D341Med (cell line): ENCODE results near the gene PTPRO.

ENCODE experiments used
- DNase-seq: peaks from one replicate; pipeline ENCODE4 v3.0.0; 2012; ENCODE audit warnings: low spot score

PTPRO gene

DNA sequence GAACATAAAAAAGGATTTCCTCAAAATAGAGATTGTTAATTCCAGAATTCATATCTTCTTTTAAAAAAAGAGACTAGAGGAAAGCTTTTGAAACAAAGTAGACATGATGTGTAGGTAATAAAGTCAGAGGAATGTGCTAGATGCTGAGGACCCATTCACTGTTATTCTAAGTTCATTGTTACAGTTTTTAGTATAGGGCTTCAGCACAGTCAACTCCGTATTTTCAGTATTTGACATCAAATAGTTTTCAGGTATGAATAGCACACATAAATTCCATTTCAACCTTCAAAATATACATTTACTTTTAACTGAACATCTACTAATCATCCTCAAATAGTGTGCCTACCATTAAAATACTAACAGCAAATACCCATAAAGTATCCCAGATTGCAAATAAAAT is 239.1 kb downstream of the PTPRO start:
- no peak for DNase-seq

DNA sequence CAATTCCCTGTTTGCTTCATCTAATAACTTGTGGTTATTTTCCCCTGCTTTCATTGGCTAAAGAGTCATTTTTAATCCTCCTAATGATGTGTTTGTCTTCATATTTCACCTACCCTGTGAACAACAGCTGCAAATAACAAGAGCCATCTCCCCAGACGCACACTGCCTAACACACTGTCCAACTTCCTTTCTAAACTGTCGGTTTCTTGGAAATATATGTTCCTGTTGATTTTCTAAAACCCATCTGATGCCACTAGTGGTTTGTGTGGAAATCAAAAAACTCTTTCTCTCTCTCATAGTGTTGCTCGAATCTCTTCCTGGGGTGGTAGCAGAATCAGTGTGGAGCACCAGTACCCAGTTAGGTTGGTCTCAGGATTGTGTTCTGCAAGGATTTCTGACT is 240.0 kb downstream of the PTPRO start:
- no peak for DNase-seq

DNA sequence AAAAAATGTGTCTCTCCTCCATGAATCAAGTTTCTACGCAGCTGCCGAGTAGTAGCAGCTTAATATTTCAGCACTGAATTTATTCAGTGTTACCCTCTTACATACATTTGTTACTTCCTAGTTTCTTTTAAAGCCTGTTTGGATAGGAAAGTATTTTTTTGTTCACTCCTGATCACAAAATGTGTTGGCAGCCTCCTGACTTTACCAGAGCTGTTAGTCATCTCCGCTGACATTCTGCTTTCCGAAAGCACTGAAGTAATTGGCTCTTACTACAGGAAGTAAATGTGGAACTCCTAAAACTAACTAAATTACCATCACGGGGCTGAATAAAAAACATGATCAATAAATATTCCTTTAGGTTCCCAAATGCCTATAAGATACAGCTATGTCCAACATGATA is 241.4 kb downstream of the PTPRO start:
- DNase-seq: no peak

DNA sequence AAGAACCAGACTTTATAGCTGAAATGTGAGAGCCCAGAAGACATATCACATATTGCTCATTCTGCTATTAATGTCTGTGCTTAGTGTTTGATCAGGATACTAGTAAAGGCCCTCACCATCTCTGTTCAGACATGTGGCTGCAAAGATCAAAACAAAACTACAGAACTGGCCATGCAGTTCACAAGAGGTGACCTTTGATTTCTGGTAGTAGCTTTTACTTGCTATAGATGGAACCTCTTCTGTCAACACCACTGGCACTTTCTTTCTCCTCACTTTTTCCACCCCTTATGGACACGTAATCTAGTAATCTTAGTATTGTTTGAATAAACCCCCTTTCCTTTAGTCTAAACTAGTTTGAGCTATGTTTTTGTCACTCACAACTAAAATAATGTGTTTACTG is 252.0 kb downstream of the PTPRO start:
- DNase-seq: no peak

DNA sequence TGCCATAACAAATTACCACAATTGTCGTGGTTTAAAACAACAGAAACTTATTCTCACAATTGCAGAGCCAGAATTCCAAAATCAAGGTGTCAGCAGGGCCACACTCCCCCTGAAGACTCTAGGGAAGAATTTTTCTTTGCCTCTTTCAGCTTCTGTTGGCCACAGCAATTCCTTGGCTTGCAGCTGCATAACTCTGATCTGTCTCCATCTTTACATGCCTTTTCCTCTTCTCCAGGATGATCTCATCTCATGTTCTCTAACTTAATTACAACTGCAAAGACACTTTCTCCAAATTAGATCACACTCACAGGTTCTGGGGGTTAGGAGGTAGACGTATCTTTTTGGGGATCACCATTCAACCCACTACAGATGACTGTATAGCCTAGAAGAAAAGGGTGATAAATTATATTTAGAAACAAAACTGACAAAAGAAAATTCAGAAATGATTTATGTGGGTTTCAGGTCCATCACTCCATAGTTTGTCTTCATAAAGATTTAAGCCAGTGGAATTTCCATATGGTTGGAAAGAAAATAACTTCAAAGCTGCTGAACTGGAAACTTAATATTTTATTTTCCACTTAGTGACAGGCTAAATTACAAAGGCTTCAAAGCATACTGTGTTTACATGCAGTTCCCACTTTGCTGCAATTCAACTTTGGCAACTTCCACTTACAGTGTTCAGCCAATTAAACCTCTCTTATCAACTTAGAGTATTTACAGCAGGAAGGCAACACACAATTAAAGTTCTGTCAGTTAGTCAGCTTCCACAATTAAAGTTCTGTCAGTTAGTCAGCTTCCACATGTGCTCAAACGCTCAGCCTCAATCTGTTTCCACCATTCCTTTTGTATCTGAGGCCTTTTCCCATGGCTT is 253.6 kb downstream of the PTPRO start:
- no peak for DNase-seq

DNA sequence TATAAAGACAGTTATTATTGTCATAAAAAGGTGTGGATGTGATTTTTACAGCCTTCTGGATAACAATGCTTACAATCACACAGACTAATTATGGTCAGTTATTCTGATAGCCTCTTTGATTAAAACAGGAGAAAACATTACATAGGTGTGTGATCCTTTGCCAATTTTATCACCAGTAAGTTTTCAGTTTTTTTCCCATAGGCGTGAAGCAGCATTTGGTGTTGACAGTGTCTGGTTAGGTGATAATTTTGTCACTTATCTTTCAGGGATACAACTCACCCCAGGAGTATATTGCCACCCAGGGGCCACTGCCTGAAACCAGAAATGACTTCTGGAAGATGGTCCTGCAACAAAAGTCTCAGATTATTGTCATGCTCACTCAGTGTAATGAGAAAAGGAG is 258.1 kb downstream of the PTPRO start:
- DNase-seq: peak; percentile 32

DNA sequence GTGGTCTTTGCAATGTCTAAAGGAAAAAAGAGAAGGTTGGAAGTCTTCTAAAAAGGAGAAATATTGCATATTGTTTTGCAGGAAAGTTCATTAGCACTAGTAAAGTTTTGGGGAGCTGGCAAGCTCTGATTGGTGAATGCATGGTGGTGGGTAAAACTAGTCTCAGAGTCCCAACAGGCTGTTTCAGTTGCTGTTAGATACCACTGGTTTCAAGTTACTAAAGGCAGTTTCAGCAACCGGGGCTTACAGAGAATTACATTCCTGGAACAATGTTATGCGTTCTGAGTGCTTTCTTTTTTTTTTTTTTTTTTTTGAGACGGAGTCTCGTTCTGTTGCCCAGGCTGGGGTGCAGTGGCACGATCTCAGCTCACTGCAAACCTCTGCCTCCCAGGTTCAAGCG is 258.7 kb downstream of the PTPRO start:
- DNase-seq: no peak

DNA sequence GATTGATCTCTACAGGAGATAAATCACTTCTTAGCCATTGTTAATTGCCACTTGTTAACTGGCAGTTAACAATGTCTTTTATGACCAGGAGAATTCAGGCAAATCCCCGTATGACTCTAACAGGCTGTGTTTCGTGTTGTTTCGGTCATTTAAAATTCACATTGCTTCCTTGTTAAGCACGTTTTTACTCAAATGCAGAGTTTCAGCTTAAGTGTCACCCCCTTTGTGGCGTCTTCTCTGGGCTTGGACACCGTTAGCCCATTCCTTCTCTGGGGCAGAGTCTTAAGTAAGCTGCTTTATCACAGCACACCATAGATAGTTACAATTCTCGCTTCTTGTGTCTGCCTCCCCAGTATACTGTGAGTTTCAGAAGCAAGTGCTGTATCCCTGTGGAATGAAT is 261.5 kb downstream of the PTPRO start:
- DNase-seq: no peak

DNA sequence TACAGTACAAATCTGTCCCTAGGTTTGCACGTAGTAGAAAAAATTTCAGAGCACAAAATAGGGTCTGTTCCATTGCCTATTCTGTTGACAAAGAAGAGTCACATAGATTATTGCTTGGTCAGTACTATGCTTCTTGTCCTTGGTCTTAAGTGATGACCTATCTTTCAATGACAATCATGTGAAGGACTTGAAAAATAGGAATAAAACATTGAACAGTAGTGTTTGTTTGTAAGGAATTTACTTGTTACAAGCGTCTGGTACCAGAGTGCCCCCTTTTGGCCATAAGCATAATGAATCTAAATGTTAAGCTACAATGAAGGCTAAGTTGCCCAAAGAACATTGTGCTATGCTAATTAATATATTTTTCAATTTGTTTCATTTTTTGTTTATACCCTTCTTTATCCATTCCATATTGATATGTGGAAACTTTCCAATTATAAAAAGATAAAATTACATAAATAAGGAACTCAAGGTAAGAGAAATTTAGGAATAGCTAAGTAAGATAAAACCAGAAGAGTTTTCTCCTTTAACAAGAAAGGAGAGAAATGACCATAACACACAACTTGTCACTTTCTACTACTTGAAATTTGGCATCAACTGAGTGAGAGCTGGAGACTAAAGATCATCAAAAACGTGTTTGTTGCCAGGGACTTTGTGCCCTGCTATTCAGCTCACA is 262.2 kb downstream of the PTPRO start:
- peak; percentile 38 for DNase-seq

DNA sequence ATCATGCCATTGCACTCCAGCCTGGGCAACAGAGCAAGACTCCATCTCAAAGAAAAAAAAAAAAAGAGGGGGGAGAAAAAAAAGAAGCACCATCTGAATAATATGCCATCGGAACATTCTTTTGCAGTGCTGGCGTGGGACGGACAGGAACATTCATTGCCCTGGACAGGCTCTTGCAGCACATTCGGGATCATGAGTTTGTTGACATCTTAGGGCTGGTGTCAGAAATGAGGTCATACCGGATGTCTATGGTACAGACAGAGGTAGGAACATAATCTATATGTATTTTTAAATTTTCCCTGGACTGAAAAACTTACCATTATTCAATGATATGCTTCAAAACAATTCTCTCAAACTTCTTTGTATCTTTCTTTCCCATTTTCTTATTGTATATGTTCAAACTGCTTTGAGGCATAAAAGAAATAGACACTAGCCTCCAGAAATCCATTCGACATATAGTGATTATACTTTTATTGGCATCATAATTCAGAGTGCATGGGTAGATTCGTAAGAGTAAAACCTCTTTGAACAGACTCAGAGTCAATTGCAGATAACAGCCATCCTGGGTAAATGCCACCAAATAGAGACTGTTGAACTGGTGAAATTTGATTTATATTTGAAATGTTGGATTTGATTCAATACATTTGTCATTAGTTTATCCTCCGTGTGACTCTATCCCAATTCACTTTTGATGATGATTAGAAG is 267.2 kb downstream of the PTPRO start:
- no peak for DNase-seq

DNA sequence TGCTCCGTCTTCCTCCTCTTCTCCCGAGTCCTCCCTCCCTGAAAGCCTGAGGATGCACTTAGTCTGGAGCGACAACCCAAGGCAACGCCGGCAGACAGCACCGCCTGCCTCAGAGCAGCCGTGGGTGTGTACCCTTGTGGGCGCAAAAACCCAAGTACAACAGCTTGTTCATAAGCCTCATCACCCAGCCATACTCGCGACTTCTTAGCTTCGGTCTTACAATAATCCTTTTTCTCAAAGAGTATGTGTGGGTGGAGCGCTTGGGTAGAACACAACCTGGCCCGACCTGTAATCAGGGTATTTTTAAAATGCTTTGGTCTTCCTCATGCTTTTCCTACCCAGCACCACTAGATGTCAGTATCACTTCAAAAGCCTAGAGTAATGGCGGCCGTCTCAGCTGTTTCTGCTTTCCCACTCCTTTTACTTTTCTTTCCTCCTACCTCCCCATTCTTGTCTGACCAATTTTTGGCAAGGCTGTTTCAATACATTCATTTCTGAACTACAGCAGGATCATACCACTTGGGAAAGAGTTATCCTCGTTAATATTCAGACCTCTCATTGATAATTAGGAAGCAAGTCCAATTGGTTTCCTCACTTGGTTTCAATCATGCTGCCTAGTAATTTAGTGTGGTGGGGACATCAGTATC is 268.0 kb downstream of the PTPRO start:
- peak; percentile 82 for DNase-seq

DNA sequence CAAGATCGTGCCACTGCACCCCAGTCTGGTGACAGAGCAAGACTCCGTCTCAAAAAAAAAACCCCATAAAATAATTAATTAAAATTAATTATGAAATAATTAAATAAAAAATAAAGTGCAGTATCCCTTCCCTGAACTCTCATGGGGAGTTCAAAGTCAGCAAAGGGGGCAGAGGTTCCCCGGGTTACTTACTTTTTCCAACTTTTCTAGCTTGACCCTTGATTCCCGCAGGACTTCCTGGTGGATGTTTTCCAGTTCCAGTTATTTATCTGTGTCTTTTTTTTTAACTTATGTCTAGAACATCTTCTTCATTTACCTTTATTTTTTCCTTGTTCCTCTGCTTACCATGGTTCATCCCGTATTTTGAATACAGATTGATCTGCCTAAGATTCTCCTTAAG is 269.5 kb downstream of the PTPRO start:
- no peak for DNase-seq

DNA sequence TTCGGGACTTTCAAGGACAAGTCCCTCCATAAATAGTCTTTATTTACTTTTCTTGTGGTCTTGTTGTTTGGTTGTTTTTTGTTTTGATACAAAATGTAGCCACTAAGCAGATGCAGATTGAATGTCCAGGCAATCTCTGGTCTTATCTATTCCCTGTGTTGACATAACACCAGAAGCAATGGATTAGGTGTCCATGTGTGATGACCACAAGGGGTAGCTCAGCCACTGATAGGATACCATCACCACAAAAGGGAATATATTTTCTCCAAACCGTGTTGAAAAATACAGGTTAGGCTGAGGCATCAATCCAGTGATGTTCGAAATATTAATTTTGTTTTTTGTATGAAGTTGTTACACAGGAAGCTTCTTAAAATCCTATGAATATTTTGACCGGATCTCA is 270.6 kb downstream of the PTPRO start:
- DNase-seq: no peak

DNA sequence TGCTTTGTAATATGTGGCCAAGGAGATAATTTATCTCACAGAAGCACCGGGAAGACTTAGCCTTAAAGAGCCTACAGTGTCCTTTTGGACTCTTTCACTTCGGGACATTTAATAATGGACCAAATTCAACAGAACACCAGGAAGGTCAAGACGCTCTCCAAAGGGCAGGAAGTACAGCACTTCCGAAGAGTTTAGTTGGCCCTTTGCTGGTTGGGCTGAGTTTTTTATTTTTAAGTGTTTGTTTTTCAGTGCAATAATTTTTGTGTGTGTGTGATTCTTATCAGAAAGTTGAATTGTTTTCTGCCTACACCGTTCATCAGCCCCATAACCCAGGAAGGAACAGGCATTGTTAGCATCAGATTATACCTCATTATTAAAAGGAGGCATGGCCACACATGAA is 273.9 kb downstream of the PTPRO start:
- DNase-seq: no peak

DNA sequence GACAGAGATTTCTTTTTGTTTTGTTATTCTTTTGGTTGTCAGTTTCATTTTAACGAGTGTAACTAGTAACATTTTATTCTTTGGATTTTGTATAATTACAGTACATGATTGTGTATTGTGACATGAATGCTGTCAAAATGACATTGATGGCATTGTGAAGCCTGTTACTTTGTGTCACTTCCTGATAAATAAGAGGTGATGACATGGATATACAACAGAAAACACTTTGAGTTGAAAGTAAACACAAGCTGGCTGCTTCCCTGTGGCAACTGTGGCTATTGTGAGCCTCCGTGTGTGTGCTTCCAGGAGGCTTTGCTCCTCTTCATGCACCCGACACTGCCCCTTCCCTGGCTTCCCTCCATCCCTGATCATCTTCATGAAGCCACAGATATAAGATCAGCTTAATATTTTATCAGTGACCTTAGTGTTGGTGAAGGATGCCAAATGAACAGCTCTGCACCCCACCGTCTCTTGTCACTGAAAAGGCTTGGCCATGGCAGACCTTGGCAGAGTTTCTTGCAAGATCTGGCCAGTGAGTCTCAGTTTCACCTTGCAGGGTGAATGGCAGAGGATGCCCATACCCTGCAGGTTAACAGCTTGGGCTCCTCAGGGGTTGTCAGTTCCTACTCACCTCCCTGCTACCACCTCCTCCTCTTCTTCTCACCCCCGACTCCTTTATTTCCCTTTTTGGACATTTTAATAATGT is 275.0 kb downstream of the PTPRO start:
- no peak for DNase-seq

DNA sequence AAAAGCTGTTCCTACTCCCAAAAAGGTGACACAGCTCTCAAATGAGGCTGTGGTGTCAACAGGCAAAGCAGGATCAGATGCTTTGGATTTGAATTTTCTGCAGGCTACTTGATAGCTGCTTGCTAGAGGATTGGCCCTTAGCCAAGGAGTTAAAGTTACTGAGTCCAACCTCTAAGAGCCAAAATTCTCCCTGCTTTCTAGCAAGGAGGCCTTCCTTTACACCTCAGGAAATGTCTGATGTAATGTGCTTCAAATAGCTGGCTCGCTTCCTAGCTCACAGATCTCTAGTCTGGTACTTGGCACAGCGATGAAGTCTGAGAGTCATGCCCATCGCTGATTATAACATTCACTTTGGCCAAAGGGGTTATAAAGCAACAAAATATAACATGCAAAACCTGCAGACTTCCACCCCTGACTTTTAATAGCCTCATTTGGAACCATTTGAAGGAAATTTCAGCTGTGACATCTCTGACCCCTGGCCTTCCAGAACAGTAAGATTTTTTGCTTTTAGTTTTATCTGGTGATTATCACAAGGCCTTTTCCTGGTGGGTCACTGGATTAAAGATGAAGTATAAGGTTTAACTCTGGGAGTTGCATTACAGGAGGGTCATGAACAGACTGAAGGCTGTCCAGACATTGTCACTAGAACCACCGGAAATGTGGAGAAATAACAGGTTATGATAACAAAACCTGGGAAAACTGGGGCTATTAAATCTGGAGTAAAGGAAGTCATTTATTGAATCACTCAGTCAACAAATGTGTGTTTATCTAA is 277.1 kb downstream of the PTPRO start:
- DNase-seq: no peak

DNA sequence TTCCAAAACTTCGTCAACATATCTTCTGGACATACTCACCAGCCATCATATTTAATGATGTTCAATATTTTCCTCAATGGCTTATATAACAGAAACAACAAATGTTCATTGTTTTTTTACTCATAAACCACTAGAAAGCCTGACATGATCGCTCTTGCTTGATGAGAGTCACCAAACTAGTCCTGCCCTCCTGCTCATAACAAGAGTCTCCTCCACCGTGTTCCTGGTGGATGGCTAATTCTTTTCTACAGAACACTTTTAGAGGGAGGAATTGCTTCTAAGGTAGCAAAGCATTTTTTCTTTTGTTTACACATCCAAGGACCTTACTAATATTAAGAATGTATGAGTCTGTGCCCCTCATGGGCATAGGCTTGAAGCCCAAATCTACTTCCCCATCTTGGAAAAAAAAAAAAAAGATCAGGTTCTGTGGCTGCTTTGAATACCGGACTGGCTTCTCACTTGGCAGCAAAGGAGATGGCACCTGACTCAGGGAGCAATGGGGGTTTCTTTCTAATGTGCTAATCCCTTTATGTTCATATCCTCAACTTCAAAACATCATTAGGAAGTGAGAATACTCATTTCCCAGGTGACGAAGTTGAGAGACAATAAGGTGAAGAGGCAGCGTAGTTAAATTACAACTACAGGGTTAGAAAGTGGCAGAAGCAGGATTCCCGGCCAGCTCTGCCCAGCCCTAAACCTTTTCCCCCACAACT is 278.1 kb downstream of the PTPRO start:
- no peak for DNase-seq

DNA sequence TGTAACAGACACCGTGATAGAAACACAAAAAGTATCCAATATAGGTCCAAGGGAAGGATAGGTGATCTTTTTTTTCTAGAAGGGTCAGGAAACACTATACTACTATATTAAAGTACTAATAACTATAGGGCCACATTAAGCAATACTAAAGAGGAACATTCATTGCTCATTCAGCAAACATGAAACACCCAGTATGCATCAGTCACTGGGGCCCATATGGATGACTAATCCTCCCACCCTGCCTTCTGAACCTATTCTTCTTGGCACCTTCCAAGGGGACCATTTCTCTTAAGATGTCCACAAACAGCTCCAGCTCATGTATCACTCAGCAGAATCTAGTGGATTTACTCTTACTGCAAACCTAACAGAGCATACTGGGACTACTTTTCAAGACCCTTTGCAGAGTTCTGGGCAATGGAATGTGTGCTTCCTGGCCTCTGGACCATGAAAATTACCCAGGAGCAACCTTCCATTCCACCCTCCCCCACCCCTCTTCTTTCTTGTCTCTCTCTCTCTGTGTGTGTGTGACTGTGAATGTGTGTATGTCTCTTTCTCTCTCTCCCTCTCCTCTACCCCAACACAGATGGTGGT is 279.0 kb downstream of the PTPRO start:
- DNase-seq: no peak

DNA sequence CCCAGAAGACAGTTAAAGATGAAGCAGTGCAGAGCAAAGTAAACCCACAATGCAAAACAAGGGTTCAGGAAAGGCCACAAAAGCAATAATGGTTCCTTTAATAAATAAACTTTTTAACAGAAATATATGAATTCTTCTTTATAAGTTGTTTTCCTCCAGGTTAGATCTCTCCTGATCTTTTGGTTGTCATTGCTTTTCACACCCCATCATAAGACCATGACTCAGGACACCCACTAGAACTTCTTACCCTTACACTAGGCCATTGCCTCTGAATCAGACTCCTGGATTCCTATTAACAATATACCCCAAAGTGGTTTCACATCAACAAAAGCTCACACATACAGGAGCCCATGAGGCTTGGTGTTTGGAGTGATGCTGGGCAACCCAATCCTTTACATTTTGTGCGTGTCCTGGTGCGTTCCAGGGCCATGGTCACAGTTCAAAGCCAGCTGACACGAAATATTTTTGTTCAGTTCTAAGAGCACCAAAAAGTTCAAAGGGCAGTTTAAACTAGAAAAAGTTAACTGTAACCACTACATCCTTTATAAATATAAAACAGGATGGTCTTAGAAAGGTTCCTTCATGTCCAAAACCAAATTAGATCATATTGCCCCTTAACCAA is 279.9 kb downstream of the PTPRO start:
- no peak for DNase-seq
